Vagina (tissue), 2 donors: ENCODE results near the gene SPSB2.

Source experiments
- CTCF ChIP-seq, 3 experiments: fragments of 450-650 bp in 2 of 3; fragments of 200-600 bp in 1 of 3; sonication (generic) in 1 of 3; IDR thresholded peaks; one replicate each; pipeline ENCODE4 v1.5.1; 2017 to 2019; ENCODE audit warnings: antibody characterized with exemption in 3 of 3, mild to moderate bottlenecking in 2 of 3, moderate library complexity in 2 of 3
- POLR2A ChIP-seq, 2 donors: fragments of 450-650 bp; IDR thresholded peaks; one replicate each; pipeline ENCODE4 v1.6.1; 2017; ENCODE audit warnings: antibody characterized with exemption in 2 of 2, mild to moderate bottlenecking in 2 of 2, moderate library complexity in 2 of 2

- no peak for TF ChIP-seq CTCF (IDR thresholded peaks at IDR 0.05)
- TF ChIP-seq POLR2A (IDR thresholded peaks at IDR 0.05), result no peak
Observed at GRCh38 chr12:6830999-6831398, 42.1 kb downstream of the SPSB2 start.
